Dendritic cell treated with granulocyte-macrophage colony-stimulating factor and Interleukin-4, amounts not matched to agents 40 ng/mL and 50 ng/mL, for 4 days (primary cell): Measurements from ENCODE around the gene STOML1.

Experiments used
- H3K27ac Mint-ChIP-seq: one replicate; pipeline ENCODE4 v1.8.0; 2022; ENCODE audit warnings: mild to moderate bottlenecking, mixed read lengths
- H3K27me3 Mint-ChIP-seq: one replicate; pipeline ENCODE4 v1.8.0; 2022; ENCODE audit warnings: mild to moderate bottlenecking, mixed read lengths
- H3K36me3 Mint-ChIP-seq: one replicate; pipeline ENCODE4 v1.8.0; 2022; ENCODE audit warnings: low read depth, mixed read lengths
- H3K4me1 Mint-ChIP-seq: one replicate; pipeline ENCODE4 v1.8.0; 2022; ENCODE audit warnings: low read depth, mixed read lengths
- H3K4me3 Mint-ChIP-seq: one replicate; pipeline ENCODE4 v1.8.0; 2022; ENCODE audit warnings: mild to moderate bottlenecking, moderate library complexity, mixed read lengths
- H3K9me3 Mint-ChIP-seq: one replicate; pipeline ENCODE4 v1.8.0; 2022; ENCODE audit warnings: mixed read lengths
- intact Hi-C: fragments of 100-400 bp; cut with micrococcal nuclease; formaldehyde crosslinking; loops from one replicate; pipeline ENCODE4 v1.15.0; 2022

The STOML1 gene

DNA sequence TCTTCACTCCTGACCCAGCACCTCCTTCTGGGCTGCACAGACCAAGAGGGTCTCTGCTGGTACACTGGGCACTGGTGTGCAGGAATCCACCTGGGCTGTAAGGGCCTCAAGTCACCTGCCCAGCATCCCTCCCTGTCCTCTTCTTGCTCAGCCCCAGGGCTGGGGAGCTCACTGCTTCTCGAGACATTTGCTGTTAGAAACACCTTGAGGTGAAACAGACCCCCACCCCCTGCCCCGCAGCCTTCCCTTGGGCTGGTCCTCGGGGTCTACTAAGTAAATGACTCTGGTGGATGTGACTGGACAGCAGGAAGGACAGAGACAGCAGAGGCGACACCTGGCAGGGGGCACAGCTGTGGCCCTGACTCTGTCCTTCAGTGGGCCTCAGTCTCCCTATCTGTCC is 36.8 kb downstream of the STOML1 start:
- intact Hi-C loops = no loop called here
- Mint-ChIP-seq H3K9me3 (no peaks in the 10 kb centered on the region), H3K27ac (peak overlapping the region; percentile 14), H3K27me3 (peaks cover 35% of the 10 kb centered on the region), H3K36me3 (no peaks in the 10 kb centered on the region), H3K4me3 (no peak overlapping the region), H3K4me1 (peaks cover 25% of the 10 kb centered on the region)

DNA sequence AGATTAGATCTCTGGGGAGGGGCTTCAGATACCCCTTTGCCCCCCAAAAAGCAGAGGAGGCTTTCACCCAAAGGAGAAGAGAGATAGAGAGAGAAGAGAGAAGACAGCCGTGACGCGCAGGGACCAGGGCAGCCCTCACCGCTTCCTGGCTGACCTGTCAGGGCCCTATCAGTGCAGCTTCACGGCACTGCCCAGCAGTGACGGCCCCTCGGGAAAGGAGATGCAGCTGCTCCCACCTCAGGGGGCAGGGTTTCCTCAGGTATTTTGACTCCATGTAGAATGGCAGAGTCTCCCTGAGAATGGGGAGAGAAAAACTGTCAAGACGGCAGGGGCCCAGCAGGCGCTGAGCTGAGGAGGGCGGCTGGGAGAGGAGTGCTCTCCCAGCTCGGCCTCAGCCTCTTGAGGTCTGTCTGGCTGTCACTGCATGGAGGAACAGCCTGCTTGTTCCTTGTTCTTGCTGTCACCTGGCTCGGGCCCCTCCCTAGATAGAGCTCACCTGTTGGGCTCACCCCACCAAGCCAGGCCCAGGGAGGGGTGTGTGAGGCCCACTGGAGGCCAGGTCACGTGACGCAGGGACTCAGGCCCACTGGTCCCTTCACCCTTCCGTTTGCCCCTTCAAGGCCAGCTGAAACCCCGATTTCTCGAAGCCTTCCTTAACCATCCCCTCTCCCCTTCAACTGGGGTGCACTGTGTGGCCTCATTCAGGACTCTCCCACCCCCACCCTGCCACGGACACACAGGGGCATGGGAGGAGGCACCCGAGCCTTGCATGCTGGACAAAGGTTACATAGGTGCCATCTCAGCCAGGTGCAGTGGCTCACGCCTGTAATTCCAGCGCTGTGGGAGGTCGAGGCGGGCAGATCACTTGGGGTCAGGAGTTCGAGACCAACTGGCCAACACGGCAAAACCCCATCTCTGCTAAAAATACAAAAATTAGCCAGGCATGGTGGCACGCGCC is 37.6 kb downstream of the STOML1 start:
- Mint-ChIP-seq H3K9me3 (no peaks in the 10 kb centered on the region), H3K4me1 (peaks cover 25% of the 10 kb centered on the region), H3K27ac (no peak overlapping the region), H3K36me3 (no peaks in the 10 kb centered on the region), H3K4me3 (no peak overlapping the region), H3K27me3 (peaks cover 31% of the 10 kb centered on the region)
- intact Hi-C loops = no loop called here

DNA sequence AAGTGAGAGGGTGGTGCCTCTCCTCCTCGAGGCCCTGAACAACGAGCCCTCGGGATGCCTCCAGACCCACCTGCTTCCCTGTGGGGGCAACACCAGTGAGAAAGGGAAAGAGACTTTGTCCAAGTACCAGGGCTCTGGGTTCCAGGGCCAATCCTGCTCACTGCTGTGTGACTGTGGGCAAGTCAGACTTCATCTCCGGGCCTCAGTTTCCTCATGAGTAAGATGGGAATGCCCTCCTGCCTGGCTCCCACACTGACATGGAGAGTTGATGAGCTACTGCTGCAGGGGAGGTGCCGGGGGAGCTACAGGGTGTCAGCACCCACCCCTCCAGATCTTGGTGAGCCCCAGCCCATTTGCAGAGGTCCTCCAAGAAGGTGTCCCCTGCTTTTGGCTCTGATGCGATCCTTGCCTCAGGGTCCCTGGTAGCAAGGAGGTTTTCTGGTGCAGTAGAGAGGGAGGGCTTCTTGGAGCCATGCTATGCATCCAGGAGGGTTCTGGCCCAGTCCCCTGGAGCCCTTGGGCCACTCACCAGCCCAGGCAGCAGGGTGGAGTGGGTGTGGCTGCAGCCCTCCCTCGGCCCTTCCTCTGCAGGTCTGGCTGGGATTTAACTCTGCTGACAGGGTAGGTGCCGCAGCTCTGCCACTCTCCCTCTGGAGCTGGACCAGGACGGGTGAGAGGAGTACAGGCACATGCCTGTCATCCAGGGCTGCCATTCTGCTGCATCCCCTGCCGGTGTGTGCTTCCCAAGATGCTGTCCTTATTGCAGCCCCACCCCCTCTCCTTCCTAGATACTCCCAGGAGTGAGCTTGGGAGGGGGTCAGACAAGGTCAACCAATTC is 39.0 kb downstream of the STOML1 start:
- H3K27ac Mint-ChIP-seq = no peak overlapping the region
- H3K4me3 Mint-ChIP-seq = no peak overlapping the region
- no peaks in the 10 kb centered on the region for H3K9me3 Mint-ChIP-seq
- intact Hi-C loops = no loop called here
- peaks cover 25% of the 10 kb centered on the region for H3K4me1 Mint-ChIP-seq
- peaks cover 26% of the 10 kb centered on the region for H3K27me3 Mint-ChIP-seq
- H3K36me3 Mint-ChIP-seq = no peaks in the 10 kb centered on the region

DNA sequence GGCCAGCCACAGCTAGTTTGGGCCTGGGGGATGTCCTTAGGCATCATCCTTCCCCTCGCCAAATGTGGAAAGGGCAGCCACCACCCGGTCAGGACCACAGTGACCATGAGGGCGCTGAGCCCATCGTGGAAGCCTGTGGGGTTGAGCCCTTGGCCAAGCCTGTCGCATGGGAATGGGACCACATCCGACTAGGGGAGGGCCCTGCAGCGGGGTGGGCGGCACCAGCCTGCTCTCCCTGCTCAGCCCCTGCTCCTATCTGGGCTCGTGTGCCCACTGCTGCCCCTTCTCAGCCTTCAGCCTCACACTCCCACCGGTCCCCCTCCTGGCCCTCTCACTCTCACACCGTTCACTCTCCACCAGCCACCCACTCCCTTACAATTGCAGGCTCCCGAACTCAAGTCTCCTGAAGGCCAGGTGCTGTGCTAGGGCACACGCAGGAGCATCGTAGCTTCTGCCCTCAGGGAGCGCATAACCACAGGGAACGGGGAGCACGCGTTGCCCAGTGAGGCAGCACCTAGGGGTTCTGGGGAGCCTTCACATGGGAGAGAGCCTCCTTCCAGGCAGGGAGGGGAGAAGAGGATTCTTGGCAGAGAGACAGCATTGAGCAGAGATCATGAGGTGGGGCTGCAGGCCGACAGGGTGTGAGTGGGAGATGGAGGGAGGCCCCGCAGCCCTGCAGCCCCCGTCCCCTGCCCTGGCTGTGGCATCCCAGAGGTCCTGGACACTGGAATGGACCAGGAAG is 39.8 kb downstream of the STOML1 start:
- intact Hi-C loops = no loop called here
- peak overlapping the region; percentile 64 for H3K27ac Mint-ChIP-seq

DNA sequence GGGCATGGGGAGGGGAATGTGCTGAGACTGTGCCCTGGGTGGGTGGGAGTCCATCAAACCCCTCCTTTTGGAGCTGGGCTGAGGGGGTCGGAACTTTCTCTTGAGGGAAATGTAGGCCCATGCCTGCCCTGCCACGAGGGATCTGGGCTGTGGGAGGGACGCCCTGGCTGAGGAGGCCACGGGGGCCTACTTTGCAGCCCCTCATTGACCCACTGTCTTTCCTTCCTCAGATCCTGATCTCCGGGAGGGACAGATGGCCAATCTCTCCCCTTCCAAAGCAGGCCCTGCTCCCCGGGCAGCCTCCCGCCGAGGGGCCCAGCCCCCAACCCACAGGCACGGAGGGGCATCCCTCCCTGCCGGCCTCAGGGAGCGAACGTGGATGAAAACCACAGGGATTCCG is 40.5 kb downstream of the STOML1 start:
- intact Hi-C loops = loop anchor here (1.0 kb wide), 1 partner anchor 13 kb away; no protein-coding TSS in a partner anchor
- Mint-ChIP-seq H3K4me1 (peaks cover 14% of the 10 kb centered on the region), H3K27me3 (peaks cover 12% of the 10 kb centered on the region), H3K4me3 (no peak overlapping the region), H3K27ac (peak overlapping the region; percentile 64), H3K9me3 (no peaks in the 10 kb centered on the region), H3K36me3 (no peaks in the 10 kb centered on the region)

More for the DNA sequence above, 39.8 kb downstream of the STOML1 start:
- Mint-ChIP-seq H3K27me3 (peaks cover 18% of the 10 kb centered on the region), H3K4me3 (no peak overlapping the region), H3K4me1 (peaks cover 21% of the 10 kb centered on the region), H3K9me3 (no peaks in the 10 kb centered on the region), H3K36me3 (no peaks in the 10 kb centered on the region)

DNA sequence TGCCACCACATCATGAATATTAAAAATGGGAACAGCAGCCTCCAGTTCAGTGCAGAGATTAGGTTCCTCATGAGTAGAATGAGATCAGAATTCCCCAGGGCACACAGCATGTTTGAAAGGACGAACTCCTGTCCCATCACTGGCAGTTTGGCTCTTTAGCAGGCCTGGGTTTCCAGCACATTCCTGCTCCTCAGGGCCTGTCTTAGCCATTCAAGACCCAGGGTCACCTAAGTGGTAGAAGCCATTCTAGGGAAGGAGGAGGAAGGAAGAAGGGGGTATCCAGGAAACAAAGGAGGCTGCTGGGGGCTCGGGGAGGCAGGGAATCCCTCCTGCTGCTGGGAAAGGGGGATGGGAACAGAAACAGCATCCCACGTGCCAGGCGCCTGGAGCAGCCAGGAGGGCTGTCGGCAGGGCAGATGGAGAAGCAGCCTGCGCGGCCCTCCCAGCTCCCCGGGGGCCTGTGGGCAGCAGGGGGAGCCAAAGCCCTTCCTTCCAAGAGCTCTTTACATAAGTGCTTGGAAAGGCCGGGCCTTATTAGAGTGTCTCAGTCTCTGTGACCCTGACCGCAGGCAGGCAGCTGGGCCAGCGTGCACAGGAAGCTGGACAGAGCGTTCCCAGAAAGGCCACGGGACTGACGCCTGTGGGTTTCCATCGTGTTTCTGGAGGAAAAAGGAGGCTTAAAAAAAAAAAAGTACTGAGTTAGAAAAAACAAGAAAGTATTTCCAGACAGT is 41.1 kb downstream of the STOML1 start:
- Mint-ChIP-seq H3K9me3 (no peaks in the 10 kb centered on the region), H3K4me1 (peaks cover 14% of the 10 kb centered on the region), H3K36me3 (no peaks in the 10 kb centered on the region), H3K27ac (peak overlapping the region; percentile 64), H3K4me3 (no peak overlapping the region), H3K27me3 (peaks cover 10% of the 10 kb centered on the region)
- intact Hi-C loops = loop anchor here (1.0 kb wide), 1 partner anchor 13 kb away; no protein-coding TSS in a partner anchor

DNA sequence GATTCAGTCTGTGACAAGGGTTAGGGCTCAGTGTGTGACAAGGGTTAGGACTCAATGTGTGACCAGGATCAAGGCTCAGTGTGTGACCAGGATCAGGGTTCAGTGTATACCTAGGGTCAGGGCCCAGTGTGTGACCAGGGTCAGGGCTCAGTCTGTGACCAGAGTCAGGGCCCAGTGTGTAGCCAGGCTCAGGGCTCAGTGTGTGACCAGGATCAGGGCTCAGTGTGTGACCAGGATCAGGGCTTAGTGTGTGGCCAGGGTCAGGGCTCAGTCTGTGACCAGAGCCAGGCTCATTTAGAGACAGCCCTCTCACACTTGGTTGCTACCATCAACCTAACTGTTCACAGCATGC is 41.6 kb downstream of the STOML1 start:
- Mint-ChIP-seq H3K36me3 (no peaks in the 10 kb centered on the region), H3K4me3 (no peak overlapping the region), H3K27me3 (peaks cover 8% of the 10 kb centered on the region), H3K4me1 (peaks cover 16% of the 10 kb centered on the region), H3K9me3 (no peaks in the 10 kb centered on the region), H3K27ac (no peak overlapping the region)
- intact Hi-C loops = no loop called here

DNA sequence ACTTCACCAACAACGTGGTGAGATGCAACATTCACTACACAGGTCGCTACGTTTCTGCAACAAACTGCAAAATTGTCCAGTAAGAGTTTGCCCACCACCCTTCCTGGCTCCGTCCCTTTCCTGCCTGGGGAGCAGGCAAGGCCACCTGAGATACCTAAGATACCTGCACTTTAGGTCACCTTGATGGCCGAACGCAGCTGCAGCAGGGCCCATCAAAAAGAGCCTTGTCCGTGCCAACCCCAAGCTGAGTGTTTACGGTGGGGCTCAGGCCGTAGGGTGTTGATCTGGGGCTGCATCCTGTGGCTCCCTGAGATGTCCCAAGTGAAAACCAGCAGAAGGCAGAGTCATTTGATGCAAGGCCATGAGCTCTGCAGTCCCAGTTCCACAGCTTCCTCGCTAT is 42.6 kb downstream of the STOML1 start:
- no peaks in the 10 kb centered on the region for H3K9me3 Mint-ChIP-seq
- H3K27me3 Mint-ChIP-seq = peaks cover 7% of the 10 kb centered on the region
- H3K27ac Mint-ChIP-seq = no peak overlapping the region
- no peaks in the 10 kb centered on the region for H3K36me3 Mint-ChIP-seq
- intact Hi-C loops = no loop called here
- peaks cover 16% of the 10 kb centered on the region for H3K4me1 Mint-ChIP-seq
- no peak overlapping the region for H3K4me3 Mint-ChIP-seq

DNA sequence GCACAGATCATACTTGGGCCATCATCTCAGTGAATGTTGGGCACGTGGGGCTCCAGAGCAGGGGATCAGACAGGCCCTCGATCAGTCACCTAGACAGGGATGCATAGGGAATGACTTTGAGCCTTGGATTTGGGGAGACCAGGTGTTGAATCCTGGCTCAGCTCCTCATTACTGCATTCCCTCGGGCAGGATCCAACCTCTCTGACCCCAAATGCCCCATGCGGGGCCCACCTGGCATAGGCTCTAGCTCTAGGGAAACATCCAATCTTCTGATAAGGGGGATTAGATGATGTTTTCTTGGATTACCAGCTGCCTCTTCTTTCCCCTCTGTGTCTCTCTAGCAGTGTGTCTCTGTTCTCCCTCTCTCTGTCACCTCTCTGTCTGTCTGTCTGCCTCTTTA is 43.1 kb downstream of the STOML1 start:
- peaks cover 16% of the 10 kb centered on the region for H3K4me1 Mint-ChIP-seq
- H3K27me3 Mint-ChIP-seq = peaks cover 6% of the 10 kb centered on the region
- intact Hi-C loops = no loop called here
- no peaks in the 10 kb centered on the region for H3K36me3 Mint-ChIP-seq
- no peaks in the 10 kb centered on the region for H3K9me3 Mint-ChIP-seq
- H3K27ac Mint-ChIP-seq = no peak overlapping the region
- no peak overlapping the region for H3K4me3 Mint-ChIP-seq

DNA sequence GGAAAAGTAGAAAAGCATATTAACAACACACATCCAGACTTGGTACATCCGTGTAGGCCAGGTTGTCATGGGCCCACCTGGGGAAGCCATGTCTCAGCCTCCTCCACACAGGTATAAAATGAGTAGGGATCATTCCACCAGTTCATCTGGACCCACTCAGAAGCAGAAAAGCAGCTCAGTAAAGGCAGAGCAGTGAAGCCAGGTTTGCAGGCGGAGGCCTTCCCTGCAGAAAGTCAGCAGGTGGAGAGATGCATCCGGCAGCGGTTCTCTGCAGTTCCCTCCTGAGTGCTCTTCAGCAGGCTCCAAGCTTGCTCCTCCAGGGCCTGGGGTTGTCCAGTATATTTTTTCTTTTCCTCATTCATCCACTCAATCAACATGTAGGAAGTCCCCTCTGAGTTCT is 43.7 kb downstream of the STOML1 start:
- Mint-ChIP-seq H3K36me3 (no peaks in the 10 kb centered on the region), H3K4me3 (no peak overlapping the region), H3K9me3 (no peaks in the 10 kb centered on the region), H3K4me1 (peaks cover 16% of the 10 kb centered on the region), H3K27ac (no peak overlapping the region), H3K27me3 (peaks cover 4% of the 10 kb centered on the region)
- intact Hi-C loops = no loop called here

DNA sequence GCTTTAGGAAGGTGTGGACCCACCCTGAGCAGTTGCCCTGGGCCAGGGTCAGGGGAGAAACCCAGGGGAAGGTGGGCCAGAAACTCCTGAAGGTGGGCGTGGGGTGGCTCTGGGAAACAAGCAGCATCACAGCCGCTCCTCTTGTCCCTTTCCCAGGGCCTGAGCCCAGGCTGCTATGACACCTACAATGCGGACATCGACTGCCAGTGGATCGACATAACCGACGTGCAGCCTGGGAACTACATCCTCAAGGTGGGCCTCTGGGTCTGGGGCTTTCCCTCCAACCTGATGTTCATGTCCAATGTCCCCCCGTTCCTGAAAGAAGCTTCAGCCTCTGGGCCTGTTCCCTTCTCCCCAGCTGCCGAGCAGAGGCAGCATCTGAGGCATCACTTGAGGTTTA is 44.4 kb downstream of the STOML1 start:
- Mint-ChIP-seq H3K4me3 (no peak overlapping the region), H3K9me3 (no peaks in the 10 kb centered on the region), H3K4me1 (peaks cover 16% of the 10 kb centered on the region), H3K36me3 (no peaks in the 10 kb centered on the region), H3K27me3 (peaks cover 4% of the 10 kb centered on the region), H3K27ac (no peak overlapping the region)
- intact Hi-C loops = no loop called here

DNA sequence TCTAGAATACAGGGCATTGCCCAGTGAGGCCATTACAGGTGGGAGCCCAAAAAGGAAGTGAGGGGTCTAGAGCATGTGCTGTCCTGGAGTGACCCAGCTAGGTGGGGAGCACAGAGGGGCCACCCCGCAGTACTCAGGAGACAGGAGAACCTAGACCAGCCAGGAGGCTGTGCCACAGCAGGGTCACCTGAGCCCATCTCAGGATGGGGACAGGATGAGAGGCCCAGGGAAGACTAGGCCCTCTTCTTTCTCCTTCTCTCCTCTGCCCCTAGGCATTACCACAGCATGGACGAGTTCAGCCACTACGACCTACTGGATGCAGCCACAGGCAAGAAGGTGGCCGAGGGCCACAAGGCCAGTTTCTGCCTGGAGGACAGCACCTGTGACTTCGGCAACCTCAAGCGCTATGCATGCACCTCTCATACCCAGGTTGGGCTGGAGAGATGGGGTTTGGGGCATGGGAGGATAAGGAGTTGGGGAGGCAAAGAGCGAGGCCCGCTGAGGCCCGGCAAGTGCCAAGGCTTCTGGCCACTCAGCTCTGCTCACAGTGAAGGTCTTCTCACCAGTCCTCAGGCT is 45.2 kb downstream of the STOML1 start:
- intact Hi-C loops = no loop called here
- Mint-ChIP-seq H3K36me3 (no peaks in the 10 kb centered on the region), H3K9me3 (no peaks in the 10 kb centered on the region), H3K4me3 (no peak overlapping the region), H3K4me1 (peaks cover 16% of the 10 kb centered on the region), H3K27me3 (peaks cover 2% of the 10 kb centered on the region), H3K27ac (no peak overlapping the region)
